Mesothelial cell of epicardium (in vitro differentiated cells): ENCODE measurements around the gene SCN2B. TPM values are rescaled to one million over a fixed set of nuclear protein-coding genes. Genes with fewer than 3 reads are reported as not detected.

Source experiments
- DNase-seq, 2 experiments: peaks; one replicate each; pipeline ENCODE4 v3.0.0; 2021; ENCODE audit warnings: low spot score in 2 of 2; ENCODE audit not compliant: unreplicated experiment in 2 of 2
- H3K27ac Mint-ChIP-seq: 2 replicates; pipeline ENCODE4 v1.8.0; 2021; ENCODE audit warnings: mixed read lengths
- H3K27me3 Mint-ChIP-seq: 2 replicates; pipeline ENCODE4 v1.8.0; 2021; ENCODE audit warnings: low read depth, mixed read lengths
- H3K36me3 Mint-ChIP-seq: 2 replicates; pipeline ENCODE4 v1.8.0; 2021; ENCODE audit warnings: mixed read lengths
- H3K4me1 Mint-ChIP-seq: 2 replicates; pipeline ENCODE4 v1.8.0; 2021; ENCODE audit warnings: mixed read lengths
- H3K4me3 Mint-ChIP-seq: 2 replicates; pipeline ENCODE4 v1.8.0; 2021; ENCODE audit warnings: mild to moderate bottlenecking, moderate library complexity, mixed read lengths
- H3K9me3 Mint-ChIP-seq: 2 replicates; pipeline ENCODE4 v1.8.0; 2021; ENCODE audit warnings: mixed read lengths
- CTCF ChIP-seq: fragments of 200-600 bp; sonication (generic); IDR thresholded peaks from one replicate; pipeline ENCODE4 v1.5.0; 2021; ENCODE audit warnings: antibody characterized with exemption; ENCODE audit not compliant: unreplicated experiment
- total RNA-seq: library from RNA; stranded (reverse); gene quantifications from 3 replicates; pipeline ENCODE4 v1.2.1, GENCODE V29; 2021

The SCN2B gene
- total RNA-seq, 1 donor from 2014 or later, result 2.3 TPM

GRCh38 chr11:118114266-118114665, 62.2 kb downstream of the SCN2B start:
- DNase-seq, result no peak
- Mint-ChIP-seq H3K4me1 (peaks cover 9% of the 10 kb centered on the region), H3K9me3 (no peaks in the 10 kb centered on the region), H3K27me3 (peaks cover 27% of the 10 kb centered on the region), H3K36me3 (no peaks in the 10 kb centered on the region), H3K4me3 (no peak overlapping the region), H3K27ac (no peak overlapping the region)
- no peak for TF ChIP-seq CTCF

GRCh38 chr11:118112711-118113430, 63.6 kb downstream of the SCN2B start:
- no peak for TF ChIP-seq CTCF
- Mint-ChIP-seq H3K36me3 (no peaks in the 10 kb centered on the region), H3K27ac (no peak overlapping the region), H3K4me1 (peaks cover 4% of the 10 kb centered on the region), H3K9me3 (no peaks in the 10 kb centered on the region), H3K27me3 (peaks cover 21% of the 10 kb centered on the region), H3K4me3 (no peak overlapping the region)
- DNase-seq, result no peak

Other genes starting within 250 kb of the SCN2B start
- 10.4 to 11.3 TPM (median 10.9 TPM) in 3 replicates for gene TMPRSS13, start 247.2 kb downstream of the SCN2B start, total RNA-seq
- 0.38 to 0.78 TPM (median 0.42 TPM) in 3 replicates for gene IL10RA, start 190.2 kb downstream of the SCN2B start, total RNA-seq
- 0.66 to 0.99 TPM (median 0.94 TPM) in 3 replicates for gene TMPRSS4, start 99.6 kb downstream of the SCN2B start, total RNA-seq
- not detected in 3 replicates for gene SMIM35, start 89.7 kb downstream of the SCN2B start, total RNA-seq
- 1.2 to 1.9 TPM (median 1.5 TPM) in 3 replicates for gene SCN4B, start 23.8 kb downstream of the SCN2B start, total RNA-seq
- not detected in 3 replicates for gene JAML, start 48.4 kb upstream of the SCN2B start, total RNA-seq
- gene MPZL3, start 75.7 kb upstream of the SCN2B start, total RNA-seq, result 5.0 to 5.7 TPM (median 5.2 TPM) in 3 replicates
- 32.3 to 36.9 TPM (median 32.8 TPM) in 3 replicates for gene MPZL2, start 87.7 kb upstream of the SCN2B start, total RNA-seq
- not detected in 3 replicates for gene CD3E, start 128.1 kb upstream of the SCN2B start, total RNA-seq
- gene CD3D, start 166.1 kb upstream of the SCN2B start, total RNA-seq, result not detected in 3 replicates
- gene CD3G, start 167.7 kb upstream of the SCN2B start, total RNA-seq, result not detected in 3 replicates
- 40.5 to 41.5 TPM (median 41.5 TPM) in 3 replicates for gene UBE4A, start 183.0 kb upstream of the SCN2B start, total RNA-seq
- 168 to 188 TPM (median 180 TPM) in 3 replicates for gene ATP5MG, start 225.0 kb upstream of the SCN2B start, total RNA-seq